NCI-H82 treated with DMSO at 0.1 percent for 48 hours (cell line): ENCODE data around the gene PNMA1.

ENCODE experiments used
- DNase-seq: peaks from one replicate; lab custom pipeline; 2025; ENCODE audit not compliant: unreplicated experiment; lab: John Stamatoyannopoulos, UW

Gene PNMA1

DNA sequence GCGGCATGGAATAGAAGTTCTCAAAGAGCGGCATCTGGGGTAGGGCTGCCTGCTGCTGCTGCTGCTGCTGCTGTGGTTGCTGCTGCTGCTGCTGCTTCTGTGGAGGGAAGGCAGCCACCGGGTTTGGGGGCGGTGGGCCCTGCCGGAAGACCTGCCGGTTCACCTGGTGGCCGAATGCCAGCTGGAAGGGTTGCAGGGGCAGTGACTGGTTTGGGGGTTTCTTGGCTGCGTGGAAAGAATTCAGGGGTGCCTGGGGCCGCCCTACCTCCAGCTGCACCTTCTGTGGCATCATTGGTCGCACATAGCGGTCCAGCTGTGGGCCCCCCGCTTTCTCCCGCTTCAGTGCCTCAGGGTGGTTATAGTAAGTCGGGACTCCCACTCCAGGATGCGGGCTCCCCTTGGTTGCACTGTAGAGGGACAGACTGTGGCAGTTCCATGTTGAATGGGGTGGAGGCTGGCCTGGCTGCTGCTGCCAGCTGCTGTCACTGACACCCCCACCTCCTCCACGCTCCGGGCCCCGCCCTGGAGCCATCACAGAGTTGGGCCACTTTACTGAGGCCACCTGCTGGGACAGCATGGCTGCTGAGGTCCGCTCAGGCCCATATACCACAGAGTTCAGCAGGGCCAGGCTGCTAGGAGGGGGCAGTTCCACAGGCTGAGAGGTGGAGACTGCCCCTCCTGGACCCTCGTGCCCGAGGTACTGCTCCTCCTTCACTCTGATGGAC, 25.2 kb upstream of the PNMA1 start:
- DNase-seq, result no peak

DNA sequence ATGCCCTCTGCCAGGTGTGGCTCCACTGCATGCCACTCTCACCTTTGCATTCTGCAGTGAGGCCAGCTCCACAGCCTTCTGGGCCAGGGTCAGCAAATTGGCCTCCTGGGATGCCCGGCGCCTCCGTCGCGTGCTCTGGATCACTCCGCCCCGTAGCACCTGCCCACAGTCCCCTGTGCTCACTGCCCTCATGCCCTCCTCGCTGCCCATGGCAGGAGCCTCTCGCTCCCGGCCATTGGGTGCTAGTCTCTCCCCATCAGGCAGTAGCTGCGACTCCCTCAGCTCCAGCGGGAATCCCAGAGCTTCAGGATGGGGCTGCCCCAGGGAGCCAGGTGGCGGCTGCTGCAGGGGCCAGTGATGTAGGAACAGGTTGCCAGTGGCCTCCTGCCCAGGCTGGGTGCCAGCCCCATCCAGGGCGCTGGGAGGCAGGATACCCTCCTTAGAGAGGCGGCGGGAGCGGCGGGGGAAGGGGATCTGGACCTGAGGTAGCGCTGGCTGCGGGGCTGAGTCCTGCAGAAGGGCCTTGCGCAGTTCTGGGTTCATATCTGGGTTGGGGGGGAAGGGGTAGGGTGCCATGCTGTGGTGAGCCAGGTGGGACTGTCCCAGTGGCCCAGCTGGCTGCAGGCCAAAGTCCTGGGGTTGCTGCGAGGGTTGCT, 24.5 kb upstream of the PNMA1 start:
- no peak for DNase-seq

DNA sequence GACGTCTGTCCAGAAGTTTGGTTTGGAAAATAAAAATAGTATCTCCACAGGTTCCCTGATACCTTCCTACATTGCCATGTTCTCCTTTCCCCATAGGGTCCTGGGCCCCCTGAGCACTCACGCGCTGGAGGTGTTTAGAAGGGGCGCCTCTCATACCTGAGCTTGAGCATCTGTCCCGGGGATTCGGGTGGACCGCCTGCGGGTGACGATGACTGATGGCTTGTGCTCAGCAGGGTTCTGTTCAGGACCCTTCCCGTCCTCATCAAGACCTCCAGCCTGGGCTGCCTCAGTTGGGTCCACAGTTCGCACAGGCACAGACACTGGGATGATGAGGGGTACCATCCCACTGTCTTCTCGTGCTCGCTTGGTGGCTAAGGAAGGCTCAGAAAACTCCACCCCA, 22.7 kb upstream of the PNMA1 start:
- no peak for DNase-seq

DNA sequence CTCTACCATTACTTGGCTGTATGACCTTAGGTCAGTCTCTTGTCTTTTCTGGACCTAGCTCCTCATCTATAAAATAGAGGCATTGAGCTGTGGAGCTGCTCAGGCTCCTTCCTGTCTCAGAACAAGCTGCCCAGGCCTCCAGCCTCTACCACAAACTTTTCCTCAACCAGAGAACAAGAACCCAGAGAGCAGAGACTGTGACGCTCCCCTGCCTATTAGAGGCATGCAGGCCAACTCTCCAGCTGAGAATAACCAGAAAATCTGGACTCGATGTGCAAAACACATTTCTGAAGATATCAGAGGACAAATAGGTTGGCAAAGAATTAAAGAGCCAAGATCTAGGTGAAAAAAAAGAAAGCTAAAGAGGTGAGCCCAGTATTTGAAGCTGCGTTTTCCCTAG, 17.8 kb upstream of the PNMA1 start:
- DNase-seq, result no peak

DNA sequence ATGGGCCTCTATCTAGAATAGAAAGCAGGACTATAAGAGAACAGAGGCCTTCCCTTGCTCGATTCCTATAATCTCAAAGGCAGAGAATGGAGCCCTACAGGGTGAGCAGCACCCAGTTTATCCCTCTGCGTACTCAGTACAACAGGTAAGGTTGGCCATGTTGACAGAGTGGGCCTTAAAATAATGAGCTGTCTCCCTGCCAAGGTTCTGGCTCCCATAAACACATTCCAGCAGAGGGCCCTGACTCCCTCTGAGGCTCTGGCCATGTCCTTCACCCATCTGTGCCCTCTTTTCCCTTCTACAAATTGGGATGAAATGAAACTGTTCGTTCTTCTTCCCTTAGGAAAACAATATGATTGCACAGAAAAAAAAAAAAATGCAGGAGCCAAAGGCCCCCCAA, 16.9 kb upstream of the PNMA1 start:
- no peak for DNase-seq

DNA sequence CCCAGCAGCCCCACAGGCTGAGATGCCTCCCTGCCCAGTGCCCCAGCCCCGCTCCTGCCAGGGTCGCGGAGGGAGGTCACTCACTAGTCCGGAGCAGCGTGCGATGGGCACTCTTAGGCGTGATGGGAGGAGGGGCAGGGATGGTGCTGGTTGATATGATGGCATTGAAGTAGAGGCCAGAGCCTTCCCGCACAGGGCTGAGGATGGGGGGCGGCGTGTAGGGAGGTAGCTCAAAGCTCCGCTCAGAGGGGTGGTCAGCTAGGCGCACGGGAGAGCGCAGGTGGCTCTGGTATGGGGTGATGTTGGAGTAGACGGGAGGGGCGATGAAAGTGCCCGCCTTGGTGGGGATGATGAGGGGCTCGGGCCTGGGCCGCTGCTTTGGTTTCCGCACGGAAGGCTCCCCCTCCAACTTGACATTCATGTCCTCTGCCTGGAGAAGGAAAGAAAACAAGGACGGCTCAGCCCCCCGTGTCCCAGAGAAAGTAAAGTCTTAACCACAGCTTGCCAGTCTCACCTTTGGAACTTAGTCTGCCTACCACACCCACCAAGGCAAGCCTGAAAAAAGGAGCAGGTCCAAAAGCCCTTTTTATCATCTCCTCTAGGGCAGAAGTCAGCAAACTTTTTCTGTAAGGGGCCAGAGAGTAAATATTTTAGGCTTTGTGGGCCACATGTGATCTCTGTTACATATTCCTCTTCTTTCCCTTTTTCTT, 15.5 kb upstream of the PNMA1 start:
- no peak for DNase-seq

DNA sequence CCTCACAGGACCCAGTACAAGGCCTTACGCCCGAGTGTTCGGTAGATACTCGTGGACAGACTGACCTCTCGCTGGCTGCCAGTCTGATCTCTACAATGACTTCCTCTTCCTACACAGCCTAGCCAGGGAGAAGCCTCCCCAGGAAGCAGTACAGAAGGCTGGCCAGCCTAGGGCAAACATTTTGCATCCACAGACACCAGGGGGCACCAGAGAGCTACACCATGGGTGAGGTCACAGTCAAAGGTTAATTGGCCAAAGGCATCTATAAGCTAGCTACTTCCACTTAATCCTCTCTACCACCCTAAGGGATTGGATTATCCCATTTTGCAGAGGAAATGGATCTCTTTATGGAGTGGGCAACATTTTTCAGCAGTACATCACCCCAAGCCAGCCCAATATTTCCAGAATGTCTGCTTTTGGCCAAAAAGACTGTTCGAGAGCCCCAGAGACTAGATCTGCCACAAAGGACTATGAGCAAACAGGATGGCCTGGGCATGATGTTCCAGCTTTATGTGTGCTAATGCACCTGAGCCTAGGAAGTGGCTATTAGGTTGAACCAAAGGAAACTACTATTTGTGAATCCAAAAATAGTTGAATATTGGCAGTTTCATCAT, 14.6 kb upstream of the PNMA1 start:
- peak; percentile 86 for DNase-seq

DNA sequence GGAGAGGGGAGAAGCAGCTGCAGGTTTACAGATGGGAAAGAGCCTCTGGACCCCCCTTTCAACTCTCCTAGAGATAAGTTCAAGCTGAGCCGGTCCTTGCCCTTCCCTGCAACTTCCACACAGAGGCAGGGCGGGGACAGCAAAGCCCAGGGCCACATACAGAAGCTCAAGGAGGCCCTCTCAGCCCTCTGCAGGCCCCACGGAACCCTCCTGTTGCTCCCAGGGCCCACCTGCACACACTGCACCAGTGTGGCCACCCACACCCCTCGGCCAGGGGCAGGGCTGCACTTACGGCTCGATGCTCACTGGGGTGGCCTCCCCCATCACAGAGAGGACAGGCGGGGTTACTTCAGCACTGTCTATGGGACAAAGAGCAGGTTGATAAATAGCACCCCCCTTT, 13.0 kb upstream of the PNMA1 start:
- no peak for DNase-seq

DNA sequence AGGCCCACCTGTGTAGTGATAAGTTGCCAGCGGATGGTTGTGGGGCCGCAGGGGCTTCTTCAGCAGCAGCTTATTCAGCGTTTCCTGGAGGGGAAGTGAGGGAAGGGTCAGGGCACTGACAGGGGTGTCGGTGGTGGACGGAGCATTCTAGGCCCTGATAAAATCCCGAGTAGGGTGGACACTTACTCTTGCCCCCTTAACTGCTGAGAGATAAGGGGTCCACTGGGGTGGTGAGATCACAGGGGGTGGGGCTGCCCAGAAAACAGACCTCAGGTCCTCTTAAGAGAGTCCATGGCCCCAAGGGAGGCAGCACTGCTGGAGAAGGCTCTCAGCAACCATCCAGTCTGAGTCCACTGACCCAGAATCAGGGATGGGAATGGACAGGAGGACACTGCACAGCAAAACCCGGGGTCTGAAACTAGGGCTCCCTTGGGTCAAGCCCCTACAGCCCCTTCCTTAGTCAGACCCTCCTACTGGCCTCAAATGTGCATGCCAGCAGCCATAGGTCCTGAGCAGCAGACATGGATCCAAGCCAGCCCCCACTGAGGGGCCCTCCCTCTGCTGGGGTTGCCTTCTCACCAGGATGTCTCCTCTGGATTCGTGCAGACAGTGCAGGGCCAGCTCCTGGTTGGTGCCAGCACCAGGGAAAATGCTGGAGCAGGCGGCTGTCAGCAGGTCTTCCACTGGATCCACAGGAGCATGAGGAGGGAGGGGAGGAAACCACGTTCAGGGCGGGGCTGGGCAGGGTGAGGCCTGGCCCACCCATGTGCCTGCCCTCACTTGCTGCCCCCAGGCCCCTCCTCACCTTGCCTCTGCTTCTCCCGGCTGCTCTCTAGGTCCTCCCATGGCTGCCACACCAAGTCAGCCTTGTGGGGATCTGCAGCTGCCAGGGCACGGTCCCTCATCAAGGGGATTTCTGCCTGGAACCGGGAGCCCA, 12.1 kb upstream of the PNMA1 start:
- no peak for DNase-seq

DNA sequence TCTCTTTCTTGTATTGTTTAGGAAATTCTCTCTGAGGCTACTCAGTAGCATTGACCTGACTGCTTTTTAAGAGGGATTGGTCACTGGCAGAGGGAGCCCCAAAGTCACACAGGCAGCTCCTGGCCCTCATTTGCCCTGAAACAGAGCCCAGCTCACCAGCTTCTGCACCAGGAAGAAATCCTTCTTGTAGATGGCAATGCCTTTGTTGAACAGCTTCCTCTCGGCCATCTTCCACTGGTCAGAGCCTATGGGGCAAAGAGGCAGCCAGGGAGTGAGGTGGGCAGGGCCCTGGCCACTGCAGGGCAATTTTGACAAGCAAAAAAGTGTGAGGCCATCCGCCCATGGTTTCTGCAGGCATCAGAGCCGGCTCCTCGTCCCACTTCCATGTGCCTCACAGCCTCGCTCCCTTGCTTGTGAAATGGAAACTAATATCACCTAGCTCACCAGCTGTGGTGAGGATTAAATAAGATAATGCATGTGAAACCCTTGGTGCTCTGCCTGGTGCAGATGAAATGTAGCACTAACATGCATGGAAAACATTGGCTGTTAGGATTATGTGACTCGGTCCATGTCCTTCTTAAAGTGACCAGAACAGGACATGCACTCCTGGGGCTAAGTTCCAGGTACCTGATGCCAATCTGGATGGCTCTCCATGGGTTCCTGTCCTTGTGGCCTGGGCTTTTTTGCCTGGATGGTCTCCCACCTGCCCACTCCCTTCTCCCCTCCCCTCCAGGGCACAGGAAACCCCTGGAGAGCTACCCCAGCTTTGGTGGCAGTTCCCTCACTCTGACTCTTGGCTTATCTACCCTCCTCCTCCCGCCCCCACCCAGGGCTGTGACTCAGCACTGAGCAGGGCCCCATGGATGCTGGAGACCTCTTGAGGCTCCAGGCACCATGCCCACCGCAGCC, 11.2 kb upstream of the PNMA1 start:
- no peak for DNase-seq

DNA sequence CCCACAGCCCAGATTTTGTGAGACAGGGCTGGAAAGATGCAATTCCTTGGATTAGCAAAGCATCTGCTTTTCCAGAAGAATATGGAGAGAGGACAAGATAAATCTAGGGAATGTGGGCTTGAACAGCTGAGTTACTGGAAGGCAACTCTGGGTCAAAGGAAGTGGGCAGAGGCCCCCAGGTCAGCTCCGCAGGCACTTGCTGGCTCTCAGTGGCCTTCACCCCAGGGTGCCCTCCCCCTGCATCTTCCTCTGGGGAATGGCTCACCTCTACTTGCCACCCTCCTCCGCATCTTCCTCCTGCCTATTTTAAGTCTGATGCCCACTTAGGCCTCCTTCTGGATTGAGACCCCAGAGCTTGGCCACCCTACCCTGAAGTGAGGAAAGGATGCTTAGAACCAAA, 10.5 kb upstream of the PNMA1 start:
- DNase-seq, result no peak

DNA sequence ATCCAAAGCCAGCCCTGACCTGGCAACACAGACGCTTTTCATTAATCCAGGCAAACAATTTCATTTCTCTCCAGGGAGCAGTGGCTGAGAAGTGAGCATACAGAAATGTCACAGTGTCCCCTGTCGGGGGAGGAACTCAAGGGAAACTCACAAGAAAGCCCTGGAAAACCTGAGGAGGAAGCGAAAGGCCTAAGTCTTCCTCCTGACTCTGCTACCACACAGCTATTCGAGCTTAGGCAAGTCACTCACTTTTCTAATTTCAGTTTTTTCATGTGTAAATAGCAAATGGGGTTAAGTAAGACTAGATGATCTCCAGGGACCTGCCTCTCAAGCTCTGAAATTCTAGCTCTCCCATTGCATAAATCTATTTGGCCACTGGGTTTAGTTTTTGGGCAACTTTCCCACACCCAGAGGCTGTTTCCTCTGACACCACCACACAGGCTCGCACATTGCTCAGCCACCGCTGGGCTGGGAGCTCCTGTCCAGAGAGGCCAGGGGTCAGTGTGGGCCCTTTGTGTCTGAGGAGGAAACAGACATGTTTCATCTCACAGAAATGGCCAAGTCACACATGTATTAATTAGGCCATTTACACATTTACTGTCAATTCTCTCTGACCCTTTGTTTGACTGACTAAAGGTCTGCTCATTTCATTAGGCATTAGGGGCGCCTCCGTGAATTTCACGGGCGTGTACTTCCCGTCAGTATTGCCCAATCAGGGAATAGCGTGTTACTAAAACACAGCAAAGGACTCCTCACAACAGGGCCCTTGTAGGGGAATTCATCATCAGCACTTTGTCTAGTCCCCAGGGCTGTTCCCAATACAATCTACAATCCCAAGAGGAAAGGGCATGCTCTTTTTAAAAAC, 9.8 kb upstream of the PNMA1 start:
- DNase-seq, result no peak

DNA sequence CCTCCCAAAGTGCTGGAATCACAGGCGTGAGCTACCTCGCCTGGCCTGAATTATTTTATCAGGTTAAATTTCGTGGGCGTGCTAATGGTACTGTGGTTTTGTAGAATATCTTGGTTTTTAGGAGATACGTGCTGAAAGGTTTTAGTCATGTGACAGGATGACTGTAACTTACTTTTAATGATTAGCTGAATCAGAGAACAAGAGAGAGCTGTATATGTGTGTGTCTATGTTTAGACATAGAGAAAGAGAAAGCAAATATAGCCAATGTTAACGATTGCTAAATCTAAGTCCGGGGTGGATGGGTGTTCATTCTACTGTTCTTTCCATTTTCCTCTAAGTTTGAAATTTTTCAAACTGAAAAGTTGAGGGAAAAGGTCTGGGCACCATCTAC, 9.2 kb upstream of the PNMA1 start:
- no peak for DNase-seq

DNA sequence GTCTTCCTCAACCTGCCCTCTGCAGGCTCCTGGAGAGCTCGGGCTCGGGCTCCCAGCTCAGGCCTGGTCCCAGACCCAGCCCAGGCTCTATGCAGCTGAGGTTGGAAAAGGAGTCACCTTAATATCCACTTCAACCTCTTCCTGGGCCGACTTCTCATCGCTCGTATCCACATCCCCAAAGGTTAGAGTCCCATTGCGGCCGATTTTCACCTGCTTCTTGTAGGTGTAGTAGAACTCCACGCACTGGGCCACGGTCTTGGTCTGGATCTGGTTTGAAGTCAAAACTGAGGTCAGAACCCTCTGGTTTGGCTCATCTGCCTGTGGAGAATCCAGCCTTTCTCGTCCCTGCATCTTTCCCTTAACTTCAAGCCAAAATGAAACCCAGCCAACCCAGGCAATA, 8.4 kb upstream of the PNMA1 start:
- DNase-seq, result no peak

DNA sequence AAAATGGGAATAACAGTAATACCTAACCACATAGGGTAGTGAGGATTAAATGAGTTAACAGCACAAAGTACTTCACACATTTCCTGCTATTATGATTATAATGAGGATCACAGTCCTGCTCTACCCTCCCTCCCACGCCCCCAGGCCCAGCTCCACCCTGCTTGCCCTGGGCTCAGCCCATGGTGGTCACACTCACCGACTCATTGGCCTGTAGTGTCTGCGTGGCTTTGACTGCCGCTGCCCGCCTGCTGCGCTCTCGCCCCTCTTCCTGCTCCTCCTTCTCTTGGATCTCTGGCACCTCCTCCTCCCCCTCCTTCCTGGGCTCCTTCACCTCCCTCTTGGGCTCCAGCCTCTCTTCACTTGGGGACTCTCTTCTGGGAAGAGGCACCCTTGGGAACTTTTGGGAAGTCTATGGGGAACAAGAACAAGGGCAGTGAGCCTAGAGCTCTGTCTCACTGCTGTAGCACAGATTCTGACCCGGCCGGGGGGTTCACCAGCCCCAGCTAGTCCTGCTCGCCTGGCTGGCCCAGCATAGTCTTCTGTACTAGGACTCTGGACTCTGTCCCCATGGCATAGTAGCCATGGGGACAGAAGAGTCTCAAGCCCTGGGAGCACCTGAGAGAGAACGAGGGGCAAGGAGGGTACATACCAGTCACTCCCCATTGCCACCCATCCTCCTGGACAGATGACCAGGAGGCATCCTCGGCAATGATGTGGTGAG, 7.1 kb upstream of the PNMA1 start:
- no peak for DNase-seq

DNA sequence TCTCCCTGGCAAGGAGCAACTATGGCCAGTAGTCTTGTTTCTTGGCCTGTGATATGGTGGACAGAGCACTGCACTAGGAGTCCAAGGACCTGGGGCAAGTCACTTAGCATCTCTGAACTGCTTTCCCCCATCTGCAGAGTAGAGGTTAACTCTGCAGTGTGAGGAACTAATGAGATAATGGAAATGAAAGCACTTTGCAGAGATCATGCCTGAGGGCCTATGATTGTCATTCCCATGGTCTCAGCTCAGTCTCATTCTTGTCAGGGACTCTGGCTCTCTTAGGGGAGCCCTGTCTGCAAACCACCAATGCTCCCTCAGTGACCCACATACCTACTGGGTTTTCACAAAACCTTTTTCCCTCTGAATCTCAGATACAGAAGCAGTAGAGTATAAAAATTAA, 6.5 kb upstream of the PNMA1 start:
- DNase-seq, result no peak

DNA sequence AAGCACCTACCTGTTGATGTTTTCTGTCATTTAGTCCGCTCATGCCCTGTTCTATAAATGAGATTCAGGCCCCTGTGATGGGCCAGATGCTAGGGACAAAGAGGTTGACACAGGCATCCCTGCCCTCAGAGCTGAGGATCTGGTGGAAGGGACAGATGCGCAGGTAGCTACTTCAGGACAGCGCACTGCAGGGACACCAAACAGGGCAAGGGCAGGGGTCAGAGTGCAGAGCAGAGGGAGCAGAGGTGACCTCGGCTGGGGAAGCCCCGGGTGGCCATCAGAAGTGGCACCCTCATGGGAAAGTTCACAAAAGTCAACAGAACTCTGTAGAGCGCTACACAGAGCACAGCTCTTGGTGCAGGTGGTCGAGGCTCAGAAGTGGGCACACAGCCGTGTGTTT, 5.6 kb upstream of the PNMA1 start:
- no peak for DNase-seq

DNA sequence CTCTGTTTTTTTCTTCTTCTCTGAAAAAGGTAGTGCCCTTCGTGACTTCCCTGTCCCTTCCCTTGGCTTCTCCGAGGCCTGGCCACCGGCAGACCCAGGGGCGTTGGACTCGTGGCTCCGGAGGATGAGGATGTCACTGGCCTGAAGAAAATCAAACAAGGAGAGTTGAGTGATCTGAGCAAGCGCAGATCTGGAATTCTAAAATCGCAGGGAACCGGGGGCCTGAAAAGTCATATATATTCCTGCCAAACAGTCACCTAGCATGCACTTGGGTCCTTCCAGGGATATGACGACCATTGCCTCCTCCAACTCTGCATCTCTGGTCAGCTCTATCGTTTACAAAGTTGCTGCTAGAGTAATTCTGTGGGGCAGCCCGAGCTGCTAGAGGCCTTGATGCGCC, 5.2 kb upstream of the PNMA1 start:
- DNase-seq, result no peak
